CD4-positive, alpha-beta memory T cell (primary cell): Measurements from ENCODE around the gene MKKS. TPM values are rescaled to one million over a fixed set of nuclear protein-coding genes. Genes with fewer than 3 reads are reported as not detected.

Experiments used
- CTCF ChIA-PET: fragments of 350-600 bp; sonication (Branson Sonifier 250); formaldehyde crosslinking; loops from one replicate; lab custom pipeline; 2021; ENCODE audit warnings: inconsistent platforms; ENCODE audit not compliant: partially characterized antibody; lab: Charles Lee
- POLR2A ChIA-PET: fragments of 350-600 bp; sonication (Branson Sonifier 250); formaldehyde crosslinking; loops from one replicate; lab custom pipeline; 2021; ENCODE audit not compliant: partially characterized antibody; lab: Charles Lee
- DNase-seq, 5 donors: peaks; one replicate each; pipeline versions ENCODE4 v3.0.0 to v3.0.0-alpha.2; 2020 to 2022; ENCODE audit warnings: mixed read lengths in 1 of 5
- H3K27ac ChIP-seq: one replicate; pipeline ENCODE4 v1.7.0; 2013; ENCODE audit warnings: low read depth, low read length
- H3K27me3 ChIP-seq: 2 replicates; pipeline ENCODE4 v1.7.0; 2013; ENCODE audit warnings: mild to moderate bottlenecking, low read length, moderate library complexity; ENCODE audit not compliant: insufficient read depth
- H3K36me3 ChIP-seq: 2 replicates; pipeline ENCODE4 v1.7.0; 2013; ENCODE audit warnings: mild to moderate bottlenecking, low read length, moderate library complexity; ENCODE audit not compliant: insufficient read depth
- H3K4me1 ChIP-seq: 2 replicates; pipeline ENCODE4 v1.7.0; 2013; ENCODE audit warnings: mild to moderate bottlenecking, low read length, moderate library complexity; ENCODE audit not compliant: insufficient read depth
- H3K4me3 ChIP-seq, 2 donors: one replicate each; pipeline ENCODE4 v1.7.0; 2013; ENCODE audit warnings: low read length in 2 of 2, mild to moderate bottlenecking in 1 of 2
- H3K9me3 ChIP-seq, 2 donors: one replicate each; pipeline ENCODE4 v1.7.0; 2013; ENCODE audit warnings: low read length in 2 of 2, control low read depth in 1 of 2; ENCODE audit not compliant: control insufficient read depth in 1 of 2
- H3K27ac Mint-ChIP-seq, 7 donors: one replicate each; pipeline ENCODE4 v1.8.0; 2020 to 2021; ENCODE audit warnings: mixed read lengths in 7 of 7, mild to moderate bottlenecking in 6 of 7, inconsistent platforms in 3 of 7, moderate library complexity in 3 of 7
- H3K27me3 Mint-ChIP-seq, 2 donors: one replicate each; pipeline ENCODE4 v1.8.0; 2020 to 2021; ENCODE audit warnings: mixed read lengths in 2 of 2
- H3K36me3 Mint-ChIP-seq, 2 donors: one replicate each; pipeline ENCODE4 v1.8.0; 2020 to 2021; ENCODE audit warnings: mixed read lengths in 2 of 2, inconsistent platforms in 1 of 2, mild to moderate bottlenecking in 1 of 2
- H3K4me1 Mint-ChIP-seq, 4 donors: one replicate each; pipeline ENCODE4 v1.8.0; 2020 to 2021; ENCODE audit warnings: mixed read lengths in 4 of 4, mild to moderate bottlenecking in 1 of 4
- H3K4me3 Mint-ChIP-seq, 8 donors: one replicate each; pipeline ENCODE4 v1.8.0; 2020 to 2021; ENCODE audit warnings: mixed read lengths in 8 of 8, mild to moderate bottlenecking in 7 of 8, moderate library complexity in 6 of 8, inconsistent platforms in 3 of 8
- H3K9me3 Mint-ChIP-seq, 8 donors: one replicate each; pipeline ENCODE4 v1.8.0; 2020 to 2021; ENCODE audit warnings: mixed read lengths in 8 of 8, mild to moderate bottlenecking in 5 of 8, inconsistent platforms in 3 of 8, moderate library complexity in 1 of 8
- intact Hi-C: fragments of 100-400 bp; cut with micrococcal nuclease; formaldehyde crosslinking; loops from one replicate; pipeline ENCODE4 v1.15.1; 2023
- polyA plus RNA-seq, 2 donors: library from polyadenylated mRNA; unstranded; fragments of 300-500 nt; fragmentation: Illumina TruSeq; gene quantifications; one replicate each; pipeline ENCODE4 v1.2.3, GENCODE V29; 2021
- total RNA-seq, 2 experiments: library from RNA; stranded (reverse); gene quantifications; one replicate each; pipeline ENCODE4 v1.2.3, GENCODE V29; 2021

The MKKS gene
- total and polyA plus RNA-seq, 4 experiments from 2014 or later = 14.6 to 34.9 (median 24.6) TPM

GRCh38 chr20:10466855-10467254, 32.8 kb upstream of the MKKS start:
- Mint-ChIP-seq H3K36me3 (peaks cover 11 to 37% of the 10 kb centered on the region in 2 donors), H3K27me3 (no peaks in the 10 kb centered on the region), H3K9me3 (peaks cover 0 to 3% (median 0%) of the 10 kb centered on the region in 8 donors), H3K27ac (no peak overlapping the region), H3K4me1 (peaks cover 7 to 13% (median 9%) of the 10 kb centered on the region in 4 donors), H3K4me3 (no peak overlapping the region)
- intact Hi-C loops = no loop called here
- POLR2A ChIA-PET = no interaction called here
- no peak for DNase-seq
- Histone ChIP-seq H3K9me3 (no peaks in the 10 kb centered on the region), H3K27ac (no peak overlapping the region), H3K4me1 (no peaks in the 10 kb centered on the region), H3K27me3 (no peaks in the 10 kb centered on the region), H3K36me3 (no peaks in the 10 kb centered on the region), H3K4me3 (no peak overlapping the region)
- CTCF ChIA-PET = interaction anchor here (1.1 to 1.2 kb wide), 2 partner anchors 55 to 85 kb away, joined by 3 read pairs; no protein-coding TSS in a partner anchor

GRCh38 chr20:10466325-10466724, 32.3 kb upstream of the MKKS start:
- Histone ChIP-seq H3K36me3 (no peaks in the 10 kb centered on the region), H3K27ac (no peak overlapping the region), H3K4me3 (no peak overlapping the region), H3K27me3 (no peaks in the 10 kb centered on the region), H3K4me1 (peaks cover 4% of the 10 kb centered on the region), H3K9me3 (no peaks in the 10 kb centered on the region)
- Mint-ChIP-seq H3K9me3 (peaks cover 0 to 2% (median 0%) of the 10 kb centered on the region in 8 donors), H3K36me3 (peaks cover 11 to 31% of the 10 kb centered on the region in 2 donors), H3K27ac (no peak overlapping the region), H3K4me3 (no peak overlapping the region), H3K27me3 (no peaks in the 10 kb centered on the region), H3K4me1 (peaks cover 7 to 17% (median 11%) of the 10 kb centered on the region in 4 donors)
- POLR2A ChIA-PET = no interaction called here
- intact Hi-C loops = no loop called here
- CTCF ChIA-PET = interaction anchor here (1.1 to 1.2 kb wide), 2 partner anchors 55 to 86 kb away, joined by 3 read pairs; no protein-coding TSS in a partner anchor
- DNase-seq = no peak

GRCh38 chr20:10465135-10465534, 31.1 kb upstream of the MKKS start:
- peaks cover 12 to 33% of the 10 kb centered on the region in 2 donors for H3K36me3 Mint-ChIP-seq
- ChIA-PET CTCF (no interaction called here), POLR2A (no interaction called here)
- no peak overlapping the region for H3K27ac ChIP-seq
- H3K4me1 Mint-ChIP-seq = peaks cover 7 to 24% (median 11%) of the 10 kb centered on the region in 4 donors
- DNase-seq = no peak
- no peak overlapping the region for H3K27ac Mint-ChIP-seq
- no peak overlapping the region for H3K4me3 ChIP-seq
- H3K36me3 ChIP-seq = no peaks in the 10 kb centered on the region
- intact Hi-C loops = no loop called here
- no peaks in the 10 kb centered on the region for H3K27me3 Mint-ChIP-seq
- no peaks in the 10 kb centered on the region for H3K9me3 ChIP-seq
- H3K4me1 ChIP-seq = peaks cover 7% of the 10 kb centered on the region
- no peaks in the 10 kb centered on the region for H3K27me3 ChIP-seq
- H3K4me3 Mint-ChIP-seq = no peak overlapping the region
- H3K9me3 Mint-ChIP-seq = peaks cover 0 to 6% (median 0%) of the 10 kb centered on the region in 8 donors

GRCh38 chr20:10463622-10464021, 29.6 kb upstream of the MKKS start:
- intact Hi-C loops = no loop called here
- no peak for DNase-seq
- Histone ChIP-seq H3K4me1 (peaks cover 7% of the 10 kb centered on the region), H3K9me3 (no peaks in the 10 kb centered on the region), H3K27me3 (no peaks in the 10 kb centered on the region), H3K36me3 (no peaks in the 10 kb centered on the region), H3K27ac (no peak overlapping the region), H3K4me3 (no peak overlapping the region)
- H3K9me3 Mint-ChIP-seq = peaks cover 0 to 7% (median under 1%) of the 10 kb centered on the region in 8 donors
- ChIA-PET POLR2A (no interaction called here), CTCF (no interaction called here)
- no peaks in the 10 kb centered on the region for H3K27me3 Mint-ChIP-seq
- peaks cover 20 to 40% of the 10 kb centered on the region in 2 donors for H3K36me3 Mint-ChIP-seq
- H3K27ac Mint-ChIP-seq = no peak overlapping the region
- peaks cover 7 to 24% (median 12%) of the 10 kb centered on the region in 4 donors for H3K4me1 Mint-ChIP-seq
- H3K4me3 Mint-ChIP-seq = no peak overlapping the region

GRCh38 chr20:10462516-10462915, 28.5 kb upstream of the MKKS start:
- CTCF ChIA-PET = interaction anchor here (0.9 kb wide), 1 partner anchor 49 kb away, joined by 3 read pairs; no protein-coding TSS in a partner anchor
- Histone ChIP-seq H3K27me3 (no peaks in the 10 kb centered on the region), H3K4me3 (no peak overlapping the region), H3K27ac (no peak overlapping the region), H3K9me3 (no peaks in the 10 kb centered on the region), H3K4me1 (peaks cover 7% of the 10 kb centered on the region), H3K36me3 (no peaks in the 10 kb centered on the region)
- Mint-ChIP-seq H3K36me3 (peaks cover 25 to 45% of the 10 kb centered on the region in 2 donors), H3K9me3 (peaks cover 0 to 8% (median 2%) of the 10 kb centered on the region in 8 donors), H3K27ac (peak overlapping the region in 1 of 7 donors; percentile 80), H3K27me3 (no peaks in the 10 kb centered on the region), H3K4me3 (no peak overlapping the region), H3K4me1 (peaks cover 0 to 15% (median 7%) of the 10 kb centered on the region in 4 donors)
- intact Hi-C loops = no loop called here
- DNase-seq = no peak
- POLR2A ChIA-PET = no interaction called here

- CTCF ChIA-PET = interaction anchor here (0.9 kb wide), 1 partner anchor 48 kb away, joined by 3 read pairs; no protein-coding TSS in a partner anchor
- no peak overlapping the region for H3K27ac Mint-ChIP-seq
- Histone ChIP-seq H3K27ac (no peak overlapping the region), H3K9me3 (no peaks in the 10 kb centered on the region), H3K27me3 (no peaks in the 10 kb centered on the region), H3K4me3 (no peak overlapping the region), H3K36me3 (no peaks in the 10 kb centered on the region), H3K4me1 (peaks cover 7% of the 10 kb centered on the region)
- no peak for DNase-seq
- no peaks in the 10 kb centered on the region for H3K27me3 Mint-ChIP-seq
- intact Hi-C loops = no loop called here
- POLR2A ChIA-PET = no interaction called here
- H3K36me3 Mint-ChIP-seq = peaks cover 27 to 51% of the 10 kb centered on the region in 2 donors
- H3K4me3 Mint-ChIP-seq = no peak overlapping the region
- H3K4me1 Mint-ChIP-seq = peaks cover 0 to 15% (median 7%) of the 10 kb centered on the region in 4 donors
- H3K9me3 Mint-ChIP-seq = peaks cover 0 to 14% (median 9%) of the 10 kb centered on the region in 8 donors
Measured at GRCh38 chr20:10461495-10461894, 27.5 kb upstream of the MKKS start.

GRCh38 chr20:10454151-10454750, 20.2 kb upstream of the MKKS start:
- Mint-ChIP-seq H3K36me3 (peaks cover 13 to 23% of the 10 kb centered on the region in 2 donors), H3K27me3 (no peaks in the 10 kb centered on the region), H3K4me1 (peaks cover 16 to 21% (median 17%) of the 10 kb centered on the region in 4 donors), H3K27ac (peak overlapping the region in 6 of 7 donors; percentile 18 to 95 (median 71)), H3K9me3 (peaks cover 0 to 14% (median 8%) of the 10 kb centered on the region in 8 donors), H3K4me3 (peak overlapping the region in 5 of 8 donors; percentile 0 to 78 (median 1))
- no peak overlapping the region for H3K4me3 ChIP-seq
- peaks cover 18% of the 10 kb centered on the region for H3K4me1 ChIP-seq
- no peaks in the 10 kb centered on the region for H3K36me3 ChIP-seq
- H3K27me3 ChIP-seq = no peaks in the 10 kb centered on the region
- H3K27ac ChIP-seq = no peak overlapping the region
- intact Hi-C loops = no loop called here
- ChIA-PET POLR2A (interaction anchor here (2.0 to 2.3 kb wide), 2 partner anchors 20 kb away, joined by 4 to 14 read pairs; partner anchors contain the start of genes MKKS and SLX4IP), CTCF (no interaction called here)
- no peaks in the 10 kb centered on the region for H3K9me3 ChIP-seq
- DNase-seq = no peak
